Measurements from ENCODE around the gene HEPN1.

The HEPN1 gene

GRCh38 chr11:124902616-124903015 lies 16.4 kb upstream of the HEPN1 start:
- DNase-seq, result no peak

GRCh38 chr11:124915541-124916369 lies 3.3 kb upstream of the HEPN1 start:
- no peak for DNase-seq

GRCh38 chr11:124916370-124916710 lies 2.7 kb upstream of the HEPN1 start:
- no peak for DNase-seq

GRCh38 chr11:124917115-124917637 lies 1.9 kb upstream of the HEPN1 start:
- no peak for DNase-seq

GRCh38 chr11:124919898-124920297 lies 848 bp downstream of the HEPN1 start:
- DNase-seq, result no peak

- DNase-seq, result no peak
Measured at GRCh38 chr11:124920356-124920755, 1.3 kb downstream of the HEPN1 start.

GRCh38 chr11:124920870-124921609 lies 2.0 kb downstream of the HEPN1 start:
- no peak for DNase-seq

- DNase-seq, result no peak
Measured at GRCh38 chr11:124922831-124923230, 3.8 kb downstream of the HEPN1 start.

GRCh38 chr11:124923296-124923695 lies 4.2 kb downstream of the HEPN1 start:
- DNase-seq, result no peak

- no peak for DNase-seq
Measured at GRCh38 chr11:124928942-124929665, 10.1 kb downstream of the HEPN1 start.

- DNase-seq, result no peak
Measured at GRCh38 chr11:124930799-124931198, 11.7 kb downstream of the HEPN1 start.

- no peak for DNase-seq
Measured at GRCh38 chr11:124934862-124935547, 16.0 kb downstream of the HEPN1 start.

GRCh38 chr11:124935548-124936514 lies 16.8 kb downstream of the HEPN1 start, which contains the start of gene HEPACAM:
HEPACAM (minus strand) TSS chr11:124936047; CDS start chr11:124936006, 41 bp downstream.
- no peak for DNase-seq

GRCh38 chr11:124937336-124937935 lies 18.4 kb downstream of the HEPN1 start:
- no peak for DNase-seq

- no peak for DNase-seq
Measured at GRCh38 chr11:124938206-124938765, 19.2 kb downstream of the HEPN1 start.

- no peak for DNase-seq
Measured at GRCh38 chr11:124938970-124939369, 19.9 kb downstream of the HEPN1 start.

- no peak for DNase-seq
Measured at GRCh38 chr11:124941703-124942102, 22.7 kb downstream of the HEPN1 start.

- no peak for DNase-seq
Measured at GRCh38 chr11:124942466-124943253, 23.6 kb downstream of the HEPN1 start.

GRCh38 chr11:124943254-124943616 lies 24.2 kb downstream of the HEPN1 start:
- no peak for DNase-seq

GRCh38 chr11:124943741-124944140 lies 24.7 kb downstream of the HEPN1 start:
- DNase-seq, result no peak
